OCI-LY7 (cell line): ENCODE results near the gene GLYR1.

Experiments
- CTCF ChIP-seq: fragments of 200-600 bp; sonication (generic); conservative IDR thresholded peaks from 2 replicates; pipeline ENCODE4 v1.5.1; 2014; ENCODE audit warnings: mild to moderate bottlenecking, antibody characterized with exemption, low read length, moderate library complexity, mixed read lengths
- EZH2phosphoT487 ChIP-seq: fragments of 200-600 bp; sonication (generic); IDR thresholded peaks from 2 replicates; pipeline ENCODE4 v1.6.1; 2018; ENCODE audit warnings: low read depth, borderline replicate concordance, mild to moderate bottlenecking, mixed run types, antibody characterized with exemption, low read length, moderate library complexity, mixed read lengths

GRCh38 chr16:4778050-4778392 lies 69.1 kb downstream of the GLYR1 start:
- TF ChIP-seq CTCF, result no peak
- no peak for TF ChIP-seq EZH2phosphoT487
